ENCODE data around the gene PLA2G4B.

- TF ChIP-seq CTCF (IDR thresholded peaks at IDR 0.05) (no peak), POLR2A (IDR thresholded peaks at IDR 0.05) (no peak)
Measured at GRCh38 chr15:41856262-41856661, 17.6 kb downstream of the PLA2G4B start.

All from testis (tissue), 2 donors.